CD4-positive, alpha-beta T cell treated with Interferon gamma for 1 hour (primary cell): ENCODE data around the gene HPX.
A peak's percentile ranks its signal among the peaks of the same experiment; 100 is the strongest.

Experiments used
- DNase-seq: peaks from one replicate; pipeline ENCODE4 v3.0.0-alpha.2; 2020

The HPX gene

DNA sequence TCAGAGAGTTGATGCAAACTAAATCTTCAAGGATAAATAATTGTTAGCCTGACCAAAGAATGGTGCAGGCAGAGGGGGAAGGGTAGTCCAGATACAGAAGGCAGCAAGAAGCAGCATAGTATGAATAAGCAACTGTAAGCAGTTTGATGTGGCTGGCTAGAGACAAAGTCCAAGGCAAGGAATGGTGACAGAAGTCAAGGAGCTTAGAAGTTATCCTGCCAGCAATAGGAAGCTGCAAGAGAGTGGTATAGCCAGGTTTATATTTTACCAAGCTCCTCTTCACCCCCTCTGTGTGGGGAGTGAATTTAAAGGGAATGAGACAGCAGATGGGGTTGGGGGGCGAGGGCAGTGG lies 18.3 kb upstream of the HPX start:
- DNase-seq = no peak

DNA sequence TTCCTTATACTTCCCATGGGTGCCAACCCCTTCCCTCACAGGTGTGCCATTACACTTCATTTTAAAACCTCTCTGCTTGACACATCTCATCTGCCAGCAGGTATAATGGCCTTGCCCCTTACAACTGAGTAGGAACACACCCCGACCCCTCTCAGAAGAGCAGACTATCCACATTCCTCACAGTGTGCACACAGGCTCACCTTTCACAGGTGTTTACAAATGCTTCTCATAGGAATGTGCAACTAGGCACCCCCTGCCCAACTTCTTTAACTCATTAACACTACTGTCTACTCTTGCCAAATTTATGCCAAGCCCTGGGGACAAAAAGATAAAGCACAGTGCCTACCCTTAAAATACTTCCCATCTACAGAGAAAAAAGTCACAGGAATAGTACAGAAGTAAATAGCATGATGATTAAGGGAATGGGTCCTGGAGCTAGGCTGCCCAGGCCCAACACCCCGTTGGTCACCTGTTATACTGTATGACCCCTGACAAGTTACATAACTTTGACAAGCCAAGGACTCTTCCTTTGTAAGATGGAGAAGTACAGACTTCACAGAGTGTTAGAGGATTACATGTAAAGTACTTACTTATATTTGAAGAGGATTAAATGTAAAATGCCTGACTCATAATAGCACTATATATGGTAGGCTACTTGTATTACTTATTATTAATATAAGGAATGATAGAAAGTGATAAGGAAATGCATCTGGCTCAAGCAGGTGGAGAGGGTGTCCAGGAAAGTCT lies 17.7 kb upstream of the HPX start:
- no peak for DNase-seq

DNA sequence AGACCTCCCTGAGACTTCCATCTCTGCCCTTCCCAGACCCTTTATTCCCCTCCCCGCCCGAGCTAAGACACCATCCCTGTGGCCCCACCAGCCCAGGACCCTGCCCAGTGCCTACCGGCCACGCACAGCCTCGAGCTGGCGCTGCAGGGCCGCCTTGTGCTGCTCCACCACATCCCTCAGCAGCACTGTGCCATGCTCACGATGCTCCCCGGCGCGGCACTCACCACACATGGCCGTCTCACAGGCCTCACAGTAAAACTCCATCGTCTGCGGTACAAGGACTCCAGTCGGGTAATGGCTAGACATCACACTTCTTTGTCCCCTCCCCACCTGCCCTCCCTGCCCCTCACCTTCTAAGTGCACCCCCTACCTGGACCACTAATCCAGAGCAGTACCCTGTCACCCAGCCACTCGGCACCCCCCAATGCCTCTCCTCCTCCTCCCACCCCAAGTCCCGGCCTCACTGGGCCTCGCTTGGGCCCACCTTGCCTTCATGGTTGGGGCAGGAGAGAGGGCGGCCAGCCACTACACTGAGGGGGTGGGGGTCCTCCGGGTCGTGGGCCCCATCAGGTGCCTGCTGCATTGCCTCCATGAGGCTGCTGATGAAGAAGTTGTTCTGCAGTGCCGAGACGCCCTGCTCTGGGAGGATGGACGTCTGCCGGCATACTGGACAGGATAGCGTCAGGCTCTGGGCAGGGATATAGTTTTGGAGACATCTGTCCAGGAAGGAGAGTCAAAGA lies 17.0 kb upstream of the HPX start:
- no peak for DNase-seq

DNA sequence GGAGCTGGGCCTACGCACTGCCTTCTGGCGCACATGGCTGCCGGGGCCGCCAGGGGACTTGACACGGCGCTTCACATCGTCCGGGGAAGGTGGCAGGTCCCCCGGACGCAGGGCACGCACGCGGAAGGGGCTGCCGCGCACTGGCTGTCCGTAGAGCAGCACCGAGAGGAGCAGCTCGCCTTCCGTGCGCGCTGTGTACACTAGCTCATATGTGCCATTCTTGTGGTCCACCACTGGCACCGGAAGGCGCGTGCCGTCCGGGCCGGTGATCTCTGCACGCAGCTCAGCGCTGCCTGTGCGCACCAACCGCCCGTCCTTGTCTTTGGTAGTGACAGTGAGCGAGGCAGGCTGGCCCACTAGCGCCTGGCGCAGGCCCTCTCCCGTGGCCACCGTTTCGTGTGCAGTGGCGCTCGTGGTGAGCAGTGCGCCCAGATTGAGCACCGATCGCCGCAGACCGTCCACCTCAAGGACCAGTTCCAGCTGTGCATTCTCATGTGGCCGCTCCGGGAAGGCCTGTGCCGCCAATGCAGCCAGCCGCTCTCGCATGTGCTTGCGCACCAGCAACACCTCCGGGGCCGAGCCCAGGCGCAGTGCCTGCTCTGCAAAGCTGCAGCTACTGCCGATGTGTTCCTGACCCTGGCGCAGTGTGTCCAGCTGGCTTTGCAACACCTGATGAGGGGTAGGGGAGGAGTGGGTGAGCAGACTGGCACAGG lies 15.7 kb upstream of the HPX start:
- no peak for DNase-seq

DNA sequence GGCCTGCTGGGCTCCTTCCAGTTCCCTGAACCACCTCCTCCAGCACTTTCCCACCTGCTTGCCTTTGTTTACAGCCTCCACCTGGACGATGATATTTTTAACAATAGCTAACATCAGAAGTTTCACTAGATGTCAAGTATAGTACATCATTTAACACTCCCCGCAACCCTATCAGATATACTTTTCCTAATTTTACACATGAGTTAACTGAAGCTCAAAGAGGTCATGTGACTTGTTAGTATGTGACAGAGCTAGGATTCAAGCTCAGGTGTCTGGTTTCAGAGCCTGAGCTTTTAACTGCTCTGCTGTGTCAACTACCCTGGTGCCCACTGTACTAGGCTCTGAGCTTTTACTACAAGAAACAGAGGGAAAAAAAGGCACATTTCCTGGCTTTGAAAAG lies 14.3 kb upstream of the HPX start:
- no peak for DNase-seq

DNA sequence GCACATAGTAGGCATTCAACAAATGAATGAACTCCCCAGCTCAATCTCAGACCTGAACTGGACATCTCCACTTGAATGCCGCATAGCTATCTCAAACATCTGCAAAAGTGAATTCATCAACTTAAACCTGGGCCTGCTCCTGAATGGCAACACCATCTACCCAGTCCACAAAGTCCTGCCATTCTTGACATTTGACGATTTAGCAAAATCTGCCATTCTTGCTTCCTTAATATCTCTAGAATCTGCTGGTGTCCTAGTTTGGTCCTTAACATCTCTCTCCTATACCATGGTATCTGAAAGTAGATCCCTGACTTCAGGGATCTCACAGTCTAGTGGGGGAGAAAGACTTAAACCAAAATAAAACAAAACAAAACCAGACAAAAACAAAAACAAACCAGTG lies 12.4 kb upstream of the HPX start:
- no peak for DNase-seq

DNA sequence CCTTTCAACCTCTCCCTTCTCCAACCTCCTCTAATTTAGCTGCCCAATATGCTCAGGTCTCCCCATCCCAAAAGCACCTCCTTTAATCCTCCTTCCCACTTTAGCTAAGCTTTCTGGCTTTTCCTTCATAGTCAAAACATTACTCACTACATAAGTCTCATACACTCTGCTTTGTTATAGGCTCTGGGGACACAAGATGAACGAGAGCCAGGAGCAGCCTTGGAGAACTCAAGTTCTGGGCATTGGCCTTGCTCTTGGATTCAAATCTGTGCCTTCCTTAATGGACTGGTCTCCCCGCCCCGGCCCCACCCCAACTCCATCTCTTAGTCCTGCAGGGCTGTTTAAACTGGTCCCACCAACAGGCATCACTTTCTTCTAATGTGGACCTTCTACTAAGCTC lies 11.4 kb upstream of the HPX start:
- DNase-seq = no peak

DNA sequence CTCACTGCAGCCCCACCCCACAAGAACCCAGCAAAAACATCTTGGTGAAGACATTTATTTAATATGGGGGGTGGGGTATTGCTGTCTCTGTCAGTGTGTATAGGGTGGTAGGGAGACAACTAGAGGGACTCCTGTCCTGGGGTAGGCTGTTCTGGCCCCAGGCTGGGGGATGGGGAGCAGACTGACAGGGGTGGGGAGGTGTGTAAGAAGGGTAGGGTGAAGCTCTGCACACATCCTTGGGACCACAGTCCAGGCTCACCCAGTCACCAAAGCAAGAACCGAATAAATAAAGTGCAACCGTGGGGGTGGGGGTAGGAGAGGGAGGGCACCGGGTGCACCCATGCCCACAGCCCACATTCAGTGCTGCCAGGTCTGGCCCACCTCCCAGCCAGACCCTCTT lies 7.8 kb upstream of the HPX start:
- no peak for DNase-seq

DNA sequence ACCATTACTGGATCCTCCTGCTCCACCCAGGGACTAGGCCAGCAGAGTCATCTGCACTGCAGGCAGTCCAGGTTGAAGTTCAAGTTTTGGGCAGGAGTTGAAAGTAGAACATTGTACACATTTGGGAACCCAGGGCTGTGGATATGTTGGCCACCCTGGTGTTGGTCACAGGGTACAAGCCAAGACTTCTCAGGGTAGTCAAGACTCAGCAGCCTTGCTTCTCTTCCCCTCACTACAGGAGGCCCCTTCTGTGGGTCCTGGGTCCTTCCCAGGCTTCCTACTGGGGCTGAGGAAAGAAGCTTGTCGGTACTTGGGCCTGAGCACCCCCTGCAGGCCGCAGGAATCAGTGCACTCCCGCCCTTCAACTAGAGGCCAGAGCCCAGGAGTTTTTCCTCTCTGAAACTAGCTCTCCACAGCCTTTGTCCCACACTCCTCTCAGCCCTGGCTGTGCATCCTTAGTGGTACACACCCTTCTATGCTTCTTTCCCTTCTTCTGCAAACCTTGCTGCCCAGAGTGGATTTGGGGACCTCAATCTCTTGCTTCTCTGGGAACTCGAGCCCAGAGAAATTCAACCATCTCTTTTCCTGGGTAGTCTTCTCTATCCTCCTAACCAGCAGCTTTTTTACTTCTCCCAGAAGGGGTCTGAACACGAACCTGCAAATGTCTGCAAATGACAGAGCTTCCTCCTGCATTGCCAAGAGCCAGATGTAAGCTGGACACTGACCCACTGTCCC lies 2.6 kb upstream of the HPX start:
- peak; percentile 59 for DNase-seq

DNA sequence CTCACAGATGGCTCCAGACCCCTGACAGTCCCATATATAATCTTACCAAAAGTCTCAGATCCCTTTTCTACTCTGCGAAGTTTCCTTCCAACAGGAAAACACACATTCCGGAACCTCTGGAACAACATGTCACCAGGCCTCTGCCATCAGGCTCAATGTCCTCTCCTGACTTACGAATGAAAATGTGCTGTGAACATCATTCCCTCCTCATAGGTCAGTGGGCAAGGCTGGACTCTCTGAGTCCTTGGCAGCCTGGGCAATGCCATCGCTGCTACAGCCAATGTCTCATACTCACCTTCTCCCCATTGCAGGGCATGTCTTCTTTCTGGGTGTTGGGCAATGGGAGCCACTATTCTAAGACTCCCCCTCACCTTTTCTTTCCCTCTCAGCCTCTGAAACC lies 1.7 kb upstream of the HPX start:
- DNase-seq = no peak

DNA sequence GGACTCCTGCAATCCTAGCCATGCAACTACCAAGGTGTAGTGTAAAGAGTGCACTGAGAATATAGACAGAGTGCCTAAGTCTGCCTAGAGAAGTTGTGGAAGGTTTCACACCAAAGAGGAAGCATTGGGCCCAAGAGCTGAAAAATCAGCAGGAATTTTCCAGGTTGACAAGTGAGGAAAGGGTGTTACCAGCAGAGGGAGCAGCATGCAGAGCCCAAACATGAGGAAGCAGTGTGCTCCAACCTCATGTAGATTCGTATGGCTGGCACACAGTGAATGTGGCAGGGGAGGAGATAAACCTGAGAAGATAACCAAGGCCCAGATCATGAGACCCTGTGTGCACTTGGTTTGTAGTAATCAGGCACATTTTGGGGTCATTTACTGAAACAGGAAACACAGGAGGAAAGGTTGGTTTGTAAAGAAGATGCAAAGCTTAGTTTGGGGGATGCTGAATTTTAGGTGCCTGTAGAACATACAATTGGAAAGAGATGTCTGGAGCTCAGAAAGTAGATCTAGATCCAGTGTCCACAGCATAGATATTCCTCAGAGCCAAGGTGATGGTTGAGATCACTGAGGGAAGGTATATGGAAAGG lies 1.7 kb downstream of the HPX start:
- DNase-seq = peak; percentile 20

DNA sequence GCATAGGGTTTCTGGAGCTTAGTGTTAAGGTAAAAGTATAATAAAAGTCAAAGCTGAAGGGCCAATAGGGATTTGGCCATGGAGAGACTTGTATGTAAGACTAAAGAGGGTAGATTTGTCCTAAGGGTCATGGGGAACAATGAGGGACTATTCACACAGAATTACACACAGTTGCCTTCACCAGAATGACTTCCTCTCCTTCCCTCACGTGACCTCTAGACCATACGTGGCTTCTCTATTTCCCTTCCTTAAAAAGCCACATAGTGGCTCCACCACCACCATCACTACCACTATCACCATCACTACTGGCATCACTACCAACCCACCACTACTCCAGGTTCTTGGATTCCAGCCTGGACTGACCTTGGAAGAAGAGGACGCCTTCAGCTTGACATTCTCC lies 2.8 kb downstream of the HPX start:
- DNase-seq = no peak

DNA sequence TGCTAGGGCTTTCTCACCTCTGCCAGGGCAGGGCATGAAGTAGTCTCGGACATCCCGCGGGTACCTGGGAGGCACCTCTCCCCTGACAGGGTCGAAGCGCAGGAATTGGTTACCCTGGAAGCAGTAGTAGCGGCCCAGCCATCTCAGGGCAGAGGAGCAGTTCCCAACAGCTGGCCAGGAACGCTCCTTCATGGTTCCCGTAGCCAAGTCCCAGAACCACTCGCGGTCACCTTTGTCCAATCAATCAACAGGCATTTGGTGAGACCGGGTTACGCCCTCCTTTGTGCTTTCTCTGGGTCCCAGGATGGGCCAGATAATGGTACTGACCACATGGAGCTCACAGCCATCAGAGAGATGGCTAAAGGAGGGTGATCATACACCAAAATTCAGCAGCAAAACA lies 3.4 kb downstream of the HPX start:
- no peak for DNase-seq

DNA sequence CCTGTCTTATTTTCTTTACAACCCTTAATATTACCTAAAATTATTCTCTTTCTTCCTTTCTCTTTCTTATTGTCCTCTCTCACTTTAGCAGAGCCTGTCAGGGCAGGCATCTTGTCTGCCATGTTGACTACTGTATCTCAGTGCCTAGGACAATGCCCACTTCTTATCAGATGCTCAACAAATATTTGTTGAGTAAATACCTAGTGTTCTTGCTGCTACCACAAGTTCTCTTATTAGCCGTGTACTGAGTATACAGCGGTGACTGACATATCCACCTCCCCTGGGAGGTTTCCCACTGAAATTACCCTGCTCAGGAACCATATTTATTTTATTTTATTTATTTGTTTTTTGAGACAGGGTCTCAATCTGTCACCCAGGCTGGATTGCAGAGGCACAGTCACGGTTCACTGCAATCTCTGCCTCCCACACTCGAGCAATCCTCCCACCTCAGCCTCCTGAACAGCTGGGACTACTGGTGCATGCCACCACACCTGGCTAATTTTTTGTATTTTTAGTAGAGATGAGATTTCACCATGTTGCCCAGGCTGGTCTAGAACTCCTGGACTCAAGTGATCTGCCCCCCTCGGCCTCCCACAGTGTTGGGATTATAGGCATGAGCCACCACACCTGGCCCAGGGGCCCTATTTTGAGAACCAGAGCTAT lies 6.7 kb downstream of the HPX start:
- DNase-seq = no peak

DNA sequence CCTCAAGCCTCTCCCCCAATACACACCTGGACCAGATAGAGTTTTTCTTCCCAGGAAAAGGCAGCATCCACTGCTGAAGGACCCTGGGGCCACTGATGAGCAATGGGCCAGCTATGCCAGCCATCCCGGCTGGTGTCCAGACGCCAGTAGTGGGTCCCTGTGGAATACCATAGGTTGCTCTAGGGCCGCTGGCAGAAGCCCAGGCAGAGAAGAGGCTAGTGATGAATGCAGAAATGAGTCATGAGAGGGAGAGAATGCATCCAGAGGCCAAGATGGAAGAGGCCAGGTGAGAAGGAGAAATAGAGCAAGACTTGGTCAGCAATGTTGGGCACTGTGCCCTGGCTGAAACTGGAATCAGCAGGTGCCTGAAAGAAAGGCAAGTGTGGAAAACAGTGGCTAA lies 8.9 kb downstream of the HPX start:
- no peak for DNase-seq

DNA sequence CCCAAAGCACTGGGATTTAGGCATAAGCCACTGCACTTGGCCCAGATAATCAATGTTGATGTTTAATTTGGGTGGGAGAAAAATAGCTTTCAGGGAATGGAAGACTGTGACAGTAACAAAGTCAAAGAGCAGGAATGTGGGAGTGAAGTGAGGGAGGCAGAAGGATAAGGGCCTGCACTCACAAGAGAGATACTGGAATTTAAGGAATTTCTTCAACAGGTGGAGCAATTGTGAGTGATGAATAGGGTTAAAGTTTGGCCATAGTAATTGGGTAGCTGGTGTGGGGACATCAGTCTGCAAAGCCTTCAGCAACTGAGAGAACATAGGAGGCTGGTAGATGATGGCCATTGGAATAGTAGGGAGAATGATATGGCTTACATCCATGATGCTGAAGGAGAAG lies 13.3 kb downstream of the HPX start:
- DNase-seq = no peak

DNA sequence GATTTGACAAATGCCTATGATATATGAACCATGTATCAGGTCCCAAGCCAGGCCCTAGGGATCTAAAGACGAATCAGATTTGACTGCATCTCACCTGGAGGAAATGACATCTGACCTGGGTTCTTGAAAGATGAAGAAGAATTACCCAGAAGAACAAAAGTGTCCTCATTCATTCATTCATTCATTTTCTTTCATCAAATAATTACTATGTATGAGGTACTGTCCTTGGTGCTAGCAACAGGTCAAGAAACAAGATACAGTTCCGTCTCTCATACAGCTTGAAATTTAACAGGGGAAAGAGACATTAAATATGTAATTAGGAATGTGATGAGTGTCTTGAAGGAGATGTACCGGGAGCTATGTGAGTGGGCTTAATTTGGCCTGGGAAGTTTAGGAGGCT lies 20.1 kb downstream of the HPX start:
- no peak for DNase-seq

DNA sequence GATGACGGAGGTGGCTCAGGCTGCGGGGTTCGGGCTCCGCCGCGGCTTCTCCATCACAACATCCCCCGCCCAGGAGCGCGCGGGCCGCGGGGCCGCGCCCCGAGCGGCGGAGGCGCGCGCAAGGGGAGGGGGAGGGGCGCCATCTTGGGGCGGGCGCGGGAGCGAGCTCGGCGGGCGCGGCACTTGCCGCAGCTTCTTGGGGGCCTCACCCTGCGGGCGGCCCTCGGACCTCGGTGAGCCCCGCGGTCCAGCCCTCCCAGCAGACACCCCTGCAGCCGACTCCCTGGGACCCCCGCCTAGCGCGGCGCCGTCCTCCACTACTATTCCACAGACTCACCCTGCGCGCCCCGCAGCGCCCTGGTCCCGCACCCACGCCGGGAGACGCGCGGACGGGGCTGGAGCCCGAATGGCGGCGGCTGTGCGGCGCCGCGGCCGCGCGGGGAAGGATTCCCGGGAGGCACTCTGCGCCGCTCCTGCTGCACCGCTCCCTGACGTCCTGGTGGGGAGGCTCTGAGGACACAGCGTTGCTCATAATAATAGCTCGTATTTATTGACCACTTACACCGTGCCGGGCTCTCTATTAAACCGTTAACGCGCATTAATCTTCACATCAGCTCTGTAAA lies 21.7 kb downstream of the HPX start, which contains the start of gene APBB1:
Gene APBB1 (minus strand): TSS at position 86 of the 623 bp plus-strand sequence. CDS start 7,747 bp downstream, outside the sequence.
- DNase-seq = peak; percentile 70

DNA sequence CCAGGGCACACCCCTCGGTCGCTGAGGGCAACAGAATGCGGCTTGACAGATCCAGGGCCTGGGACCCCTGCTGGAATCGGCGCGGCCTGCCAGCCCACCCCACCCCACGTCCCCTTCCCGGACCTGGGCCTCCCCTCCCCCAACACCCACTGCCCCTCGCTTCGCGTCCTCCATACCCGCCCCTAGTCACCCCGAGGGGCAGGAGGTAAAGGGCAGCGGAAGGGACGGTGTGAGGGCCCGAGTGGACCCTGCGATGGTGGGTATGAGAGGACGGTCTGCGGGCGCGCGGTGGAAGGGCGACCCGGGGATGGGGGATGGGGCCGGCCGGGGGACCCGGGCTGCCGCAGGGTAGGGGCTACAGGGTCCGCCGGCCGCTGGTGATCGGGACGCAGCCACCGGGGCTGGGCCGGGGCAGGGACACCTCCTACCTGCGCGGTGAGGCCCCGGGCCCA lies 22.2 kb downstream of the HPX start:
- DNase-seq = no peak

DNA sequence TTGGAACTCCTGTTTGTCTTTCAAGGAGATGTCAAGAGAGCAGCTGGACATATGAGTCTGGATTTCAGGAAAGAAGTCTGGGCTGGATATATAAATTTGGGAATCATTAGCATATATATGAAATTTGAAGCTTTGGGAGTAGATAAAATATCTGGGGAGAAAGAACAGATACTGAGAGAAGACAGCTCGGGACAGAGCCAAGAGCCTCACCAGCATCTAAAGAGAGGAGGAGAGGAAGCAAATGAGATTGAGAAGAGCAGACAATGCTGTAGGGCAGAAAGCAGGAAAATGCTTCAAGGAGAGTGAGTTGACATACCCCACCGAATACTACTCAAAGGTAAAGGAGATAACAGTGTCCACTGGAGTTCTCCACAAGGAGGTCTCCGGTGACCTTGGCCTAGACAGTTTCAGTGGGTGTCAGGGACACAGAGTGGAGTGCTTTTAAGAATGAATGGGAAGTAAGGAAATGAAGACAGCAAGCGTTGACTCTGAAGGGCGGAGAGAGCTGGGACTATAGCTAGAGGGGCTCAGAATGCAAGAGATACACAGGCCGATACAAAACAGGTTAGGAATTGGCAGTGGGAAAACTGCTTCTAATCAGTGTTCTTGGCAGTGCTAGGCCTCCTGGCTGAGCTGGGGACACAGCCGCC lies 22.8 kb downstream of the HPX start:
- DNase-seq = no peak

DNA sequence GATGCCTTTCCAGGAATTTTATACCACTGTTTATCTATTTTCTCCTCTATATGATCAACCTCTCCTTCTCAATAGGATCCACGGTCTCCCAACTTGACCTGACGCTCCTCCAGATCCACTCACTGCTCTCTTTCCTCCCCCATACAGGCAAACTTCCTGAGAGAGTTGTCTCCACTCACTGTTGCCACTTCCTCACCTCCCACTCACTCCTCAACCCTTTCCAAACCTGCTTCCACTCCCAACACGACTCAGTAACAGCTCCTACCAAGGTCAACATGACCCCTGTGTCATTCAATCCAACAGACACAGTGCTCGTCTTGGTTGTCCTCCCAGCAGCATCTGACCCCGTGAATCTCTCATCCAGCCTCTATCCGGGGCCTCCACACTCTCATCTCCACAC lies 25.0 kb downstream of the HPX start:
- no peak for DNase-seq
